ENCODE results near the gene PTDSS2.
"Not testable (repeated sequence)": the region's sequence is repeated elsewhere in the genome, so short reads cannot be mapped to it uniquely, and the experiment has no call there.

PTDSS2 gene

GRCh38 chr11:508956-509355 lies 58.9 kb downstream of the PTDSS2 start:
- DNase-seq, result no peak

DNA sequence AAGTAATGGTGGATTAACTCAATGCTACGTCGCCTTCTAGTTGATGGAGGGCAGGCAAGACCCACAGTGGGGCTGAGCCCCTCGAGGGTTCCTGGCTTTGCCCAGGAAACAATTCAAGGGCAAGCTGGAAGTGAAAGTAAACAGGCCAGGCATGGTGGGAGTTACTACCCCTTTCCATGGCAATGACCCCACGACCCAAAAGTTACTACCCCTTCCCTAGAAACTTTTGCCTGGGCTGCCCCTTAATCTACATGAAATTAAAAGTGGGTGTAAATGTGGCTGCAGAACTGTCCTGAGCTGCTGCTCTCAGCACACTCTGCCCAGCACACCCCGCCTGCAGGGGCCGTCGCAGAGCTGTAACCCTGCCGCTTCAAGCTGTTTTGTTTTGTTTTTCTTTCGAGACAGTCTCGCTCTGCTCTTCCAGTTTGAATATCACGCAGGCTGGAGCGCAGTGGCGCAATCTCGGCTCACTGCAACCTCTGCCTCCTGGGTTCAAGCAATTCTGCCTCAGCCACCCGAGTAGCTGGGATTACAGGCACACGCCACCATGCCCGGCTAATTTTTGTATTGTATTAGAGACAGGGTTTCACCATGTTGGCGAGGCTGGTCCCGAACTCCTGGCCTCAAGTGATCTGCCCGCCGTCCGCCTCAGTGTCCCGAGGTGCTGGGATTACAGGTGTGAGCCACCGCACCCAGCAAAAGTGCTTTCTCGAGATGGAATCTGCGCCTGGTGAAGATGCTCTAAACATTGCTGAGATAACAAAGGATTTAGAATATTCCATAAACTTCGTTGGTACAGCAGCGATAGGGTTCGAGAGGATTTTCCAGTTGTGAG lies 62.9 kb downstream of the PTDSS2 start:
- no peak for DNase-seq

DNA sequence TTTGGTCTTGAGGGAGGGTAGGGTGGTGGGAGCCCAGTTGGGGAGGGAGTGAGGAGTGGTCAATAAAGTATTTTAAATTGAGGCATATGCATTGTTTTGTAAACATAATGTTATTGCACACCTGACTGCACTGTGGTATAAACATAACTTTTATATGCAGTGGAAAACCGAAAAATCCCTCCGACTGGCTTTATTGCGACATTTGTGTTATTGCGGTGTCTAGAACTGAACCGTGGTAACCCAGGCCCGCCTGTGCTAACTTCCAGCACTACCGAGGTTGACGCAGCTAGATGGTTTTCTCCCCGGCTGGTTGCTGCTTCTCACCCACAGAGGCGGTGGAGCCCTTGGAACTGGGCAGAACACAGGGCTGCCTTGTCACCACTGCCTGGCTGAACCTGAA lies 64.5 kb downstream of the PTDSS2 start:
- no peak for DNase-seq

GRCh38 chr11:515131-515530 lies 65.1 kb downstream of the PTDSS2 start:
- DNase-seq, result no peak

- DNase-seq, result no peak
Observed at GRCh38 chr11:516400-516799, 66.3 kb downstream of the PTDSS2 start.

- not testable (repeated sequence) for DNase-seq
Observed at GRCh38 chr11:516918-517685, 67.0 kb downstream of the PTDSS2 start.

DNA sequence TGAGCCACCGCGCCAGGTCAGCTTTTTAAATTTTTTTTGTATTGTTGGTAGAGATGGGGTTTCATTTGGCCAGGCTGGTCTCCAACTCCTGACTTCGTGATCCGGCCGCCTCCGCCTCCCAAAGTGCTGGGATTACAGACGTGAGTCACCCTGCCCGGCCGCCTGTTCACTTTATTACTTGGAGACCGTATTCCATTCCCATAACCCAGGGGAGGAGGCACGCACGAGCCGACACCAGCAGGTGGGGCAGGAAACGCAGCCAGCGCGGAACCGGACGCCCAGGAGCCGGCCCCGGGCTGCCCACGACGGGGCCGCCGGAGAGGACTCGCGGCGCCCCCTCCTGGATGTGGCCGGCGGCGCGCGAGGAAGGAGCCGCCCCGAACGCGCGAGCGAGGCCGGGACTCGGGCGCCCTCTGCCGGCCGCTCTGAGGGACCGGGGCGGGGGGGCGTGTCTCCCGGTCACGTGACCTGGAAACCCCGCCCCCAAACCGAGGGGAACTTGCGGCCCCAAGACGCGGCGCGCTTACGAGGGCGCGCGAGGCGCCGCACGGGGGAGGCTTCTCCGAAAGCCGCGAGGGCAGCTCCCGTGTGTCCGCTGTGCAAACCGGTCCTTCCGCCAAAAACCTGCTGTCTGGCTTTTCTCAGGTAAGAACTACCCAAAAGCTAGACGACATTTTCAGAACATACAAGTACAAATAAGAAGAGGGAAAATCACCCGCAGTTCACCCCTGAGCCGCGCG lies 68.6 kb downstream of the PTDSS2 start:
- DNase-seq, result peak; percentile 86

- DNase-seq, result no peak
Observed at GRCh38 chr11:520428-521176, 70.5 kb downstream of the PTDSS2 start.

DNA sequence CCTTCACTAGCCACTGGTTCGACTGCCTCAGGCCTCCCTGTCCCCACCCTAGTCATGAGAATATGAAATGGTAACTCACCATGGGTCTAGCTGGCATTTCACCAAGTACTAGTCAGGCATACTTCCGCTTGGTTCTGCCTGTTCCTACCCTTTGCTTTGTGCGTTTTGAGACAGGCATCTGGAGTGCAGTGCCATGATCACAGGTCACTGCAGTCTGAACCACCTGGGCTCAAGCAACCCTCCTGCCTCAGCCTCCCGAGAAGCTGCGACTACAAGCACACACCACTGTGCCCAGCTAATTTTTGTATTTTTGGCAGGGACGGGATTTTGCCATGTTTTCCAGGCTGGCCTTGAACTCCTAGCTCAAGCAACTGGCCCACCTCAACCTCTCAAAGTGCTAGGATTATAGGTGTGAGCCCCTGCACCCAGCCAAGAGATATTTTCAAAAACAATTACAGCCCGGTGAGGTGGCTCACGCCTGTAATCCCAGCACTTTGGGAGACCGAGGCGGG lies 71.2 kb downstream of the PTDSS2 start:
- no peak for DNase-seq

DNA sequence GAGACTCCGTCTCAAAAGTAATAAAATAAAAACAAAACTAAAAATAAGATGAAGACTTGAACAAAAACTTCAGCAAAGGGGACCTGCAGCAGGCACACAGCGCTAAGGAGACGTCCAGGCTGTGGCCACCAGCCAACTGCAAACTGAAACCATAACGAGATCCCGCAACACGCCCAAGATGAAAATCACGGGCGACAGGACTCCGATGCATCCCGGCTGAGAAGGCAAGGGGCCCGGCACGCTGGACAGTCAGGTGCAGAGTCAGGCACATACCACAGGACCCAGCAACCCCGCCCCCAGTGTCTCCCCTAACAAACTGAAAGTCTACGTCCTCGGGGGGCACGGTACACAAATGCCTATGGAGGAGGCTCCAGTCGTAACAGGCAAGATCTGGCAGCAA lies 76.1 kb downstream of the PTDSS2 start:
- no peak for DNase-seq

- no peak for DNase-seq
Observed at GRCh38 chr11:528166-528814, 78.2 kb downstream of the PTDSS2 start.

DNA sequence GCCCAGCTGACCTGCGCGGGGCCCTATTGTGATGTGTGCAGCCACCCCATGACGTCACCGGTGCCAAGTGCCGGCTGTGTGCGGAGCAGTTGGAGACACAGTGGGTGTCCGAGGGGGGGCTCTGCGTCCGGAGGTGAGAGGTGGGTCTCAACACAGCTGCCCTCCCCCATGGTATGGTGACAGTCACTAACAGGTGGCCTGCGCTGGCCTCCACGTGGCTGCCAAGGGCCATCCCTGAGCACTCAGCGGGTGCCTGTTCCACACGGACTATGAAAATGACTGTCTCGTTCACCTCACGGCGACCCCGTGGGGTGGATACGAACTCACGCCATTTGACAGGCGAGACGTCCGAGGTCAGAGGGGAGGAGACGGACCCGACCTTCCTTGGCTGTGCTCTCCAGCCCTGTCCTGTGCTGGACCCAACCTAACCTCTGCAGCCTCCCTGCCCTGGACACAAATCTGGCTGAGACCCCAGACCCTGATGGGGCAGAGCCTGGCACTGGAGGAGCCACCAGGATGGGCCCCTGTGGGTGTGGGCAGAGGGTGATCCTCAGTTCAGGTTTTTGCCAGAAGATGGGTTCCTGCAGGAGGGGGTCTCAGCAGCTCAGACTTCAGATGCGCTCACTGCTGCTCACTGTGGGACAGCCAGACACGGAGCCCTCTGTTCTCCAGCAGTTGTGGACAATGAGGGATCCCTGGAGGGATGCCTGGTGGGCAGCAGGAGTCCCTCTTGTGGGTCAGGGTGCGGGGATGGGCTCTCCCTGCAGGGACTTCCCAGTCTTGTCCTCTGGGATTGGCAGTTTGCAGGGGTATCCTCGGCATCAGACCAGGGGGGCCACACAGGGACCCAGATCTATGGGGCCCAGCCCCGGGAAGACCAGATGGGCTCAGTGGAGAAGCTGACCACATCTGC lies 79.0 kb downstream of the PTDSS2 start:
- DNase-seq, result no peak

DNA sequence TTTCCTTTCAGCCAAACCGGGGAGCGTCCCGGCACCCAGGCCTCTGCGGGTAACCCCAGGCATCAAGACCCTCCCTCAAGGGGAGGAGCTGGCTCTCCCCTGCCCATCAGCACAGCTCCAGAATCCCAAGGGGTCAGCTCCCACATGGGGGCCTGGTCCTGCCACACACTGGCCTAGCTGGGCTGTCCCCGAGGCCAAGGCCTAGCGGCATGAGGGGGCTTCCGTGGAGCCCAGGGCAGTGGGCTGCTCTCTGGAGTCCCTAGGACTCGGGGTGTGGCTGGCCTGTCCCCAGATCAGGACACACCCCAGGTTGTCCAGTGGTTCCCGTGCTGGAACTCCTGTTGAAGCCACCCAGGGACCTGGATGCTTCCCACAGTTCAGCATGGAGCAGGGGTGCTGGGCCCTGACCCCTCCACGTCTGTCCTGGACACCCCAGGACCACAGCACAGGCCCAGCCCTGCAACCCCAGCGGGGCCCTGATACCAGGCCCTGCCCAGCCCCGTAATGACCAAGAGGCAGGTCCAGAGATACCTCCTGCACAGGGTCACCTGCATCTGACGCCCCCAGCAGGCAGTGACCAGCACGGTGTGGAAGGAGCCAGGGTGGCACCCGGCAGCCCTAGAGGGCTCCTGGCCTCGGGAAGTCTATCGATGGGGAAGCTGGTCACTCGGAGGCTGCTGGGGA lies 79.8 kb downstream of the PTDSS2 start:
- DNase-seq, result no peak

GRCh38 chr11:530960-531831 lies 81.1 kb downstream of the PTDSS2 start:
- no peak for DNase-seq

DNA sequence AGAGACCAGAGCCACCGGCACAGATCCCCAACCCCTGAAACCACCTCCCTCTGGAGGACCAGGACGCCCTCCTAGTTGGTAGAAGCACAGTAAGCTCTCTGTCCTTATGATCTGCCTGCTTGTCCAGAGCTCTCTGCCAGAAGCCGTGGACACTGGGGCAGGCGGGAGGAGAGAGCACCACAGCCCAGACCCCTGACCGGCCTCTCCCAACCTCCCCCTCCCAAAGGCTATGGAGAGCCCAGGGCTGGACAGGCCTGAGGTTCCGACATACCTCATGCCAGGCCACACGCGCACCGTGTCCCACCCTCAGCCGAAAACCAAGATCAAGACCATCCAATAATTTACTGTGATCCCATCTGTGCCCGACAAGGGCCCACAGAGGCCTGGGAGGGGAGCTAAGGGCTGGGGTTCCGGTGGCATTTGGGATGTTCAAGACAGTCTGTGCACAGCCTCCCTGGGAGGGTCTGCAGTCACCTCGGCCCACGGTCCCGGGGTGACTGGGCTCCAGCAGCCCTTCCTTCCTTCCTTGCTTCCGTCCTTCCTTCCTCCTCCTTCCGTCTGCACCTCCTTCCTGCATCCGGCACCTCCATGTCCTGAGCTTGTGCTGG lies 81.9 kb downstream of the PTDSS2 start:
- DNase-seq, result no peak

GRCh38 chr11:532527-532985 lies 82.5 kb downstream of the PTDSS2 start:
- no peak for DNase-seq

DNA sequence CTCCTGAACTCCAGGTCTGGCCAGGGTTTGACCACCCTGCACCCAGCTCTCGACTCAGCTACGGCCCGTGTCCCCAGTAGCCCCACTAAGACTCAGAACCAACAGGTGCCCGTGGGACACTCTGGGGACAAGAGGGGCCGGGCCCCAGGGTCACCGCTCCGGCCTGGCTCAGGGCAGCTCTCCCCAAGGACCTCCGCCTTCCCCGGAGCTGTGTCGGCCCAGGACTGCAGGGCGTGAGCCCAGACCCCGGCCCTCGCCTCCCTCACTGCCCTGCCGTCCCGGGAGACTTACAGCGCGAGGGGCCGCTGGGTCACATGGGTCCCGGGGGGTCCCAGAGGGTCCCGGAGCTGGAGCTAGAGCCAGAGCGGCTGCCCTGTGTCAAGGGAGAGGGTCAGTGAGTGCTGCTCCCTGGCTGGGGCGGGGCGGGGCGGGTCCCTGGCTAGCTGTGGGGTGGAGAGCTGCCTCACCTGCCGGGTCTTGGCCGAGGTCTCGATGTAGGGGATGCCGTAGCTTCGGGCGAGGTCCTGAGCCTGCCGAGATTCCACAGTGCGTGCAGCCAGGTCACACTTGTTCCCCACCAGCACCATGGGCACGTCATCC lies 83.0 kb downstream of the PTDSS2 start:
- DNase-seq, result no peak
